Mesendoderm (in vitro differentiated cells): ENCODE results near the gene SLC45A1.

ENCODE experiments used
- DNase-seq: peaks from one replicate; pipeline ENCODE4 v3.0.0; 2013
- H2AK5ac ChIP-seq: 2 replicates; pipeline ENCODE4 v1.6.1; 2013; ENCODE audit warnings: low read length, inconsistent platforms
- H2BK120ac ChIP-seq: 2 replicates; pipeline ENCODE4 v1.6.1; 2013; ENCODE audit warnings: low read depth, mild to moderate bottlenecking, low read length, moderate library complexity, mixed read lengths
- H2BK15ac ChIP-seq: replicated peaks from 2 replicates; pipeline ENCODE4 v1.6.1; 2013; ENCODE audit warnings: low read depth, mild to moderate bottlenecking, moderate library complexity
- H2BK5ac ChIP-seq: 2 replicates; pipeline ENCODE4 v1.6.1; 2013; ENCODE audit warnings: low read length, inconsistent platforms
- H3K18ac ChIP-seq: 2 replicates; pipeline ENCODE4 v1.6.1; 2013; ENCODE audit warnings: mild to moderate bottlenecking, low read length, mixed read lengths
- H3K23ac ChIP-seq: one replicate; pipeline ENCODE4 v1.6.1; 2013; ENCODE audit warnings: low read length
- H3K27ac ChIP-seq: 2 replicates; pipeline ENCODE4 v1.5.1; 2013; ENCODE audit warnings: low read depth, mild to moderate bottlenecking, inconsistent platforms, low read length, moderate library complexity
- H3K27me3 ChIP-seq: 2 replicates; pipeline ENCODE4 v1.6.1; 2013; ENCODE audit warnings: low read length, control low read depth, mild to moderate bottlenecking, inconsistent platforms; ENCODE audit not compliant: insufficient read depth, poor library complexity
- H3K36me3 ChIP-seq: 2 replicates; pipeline ENCODE4 v1.6.1; 2013; ENCODE audit warnings: low read length, inconsistent platforms; ENCODE audit not compliant: control insufficient read depth, insufficient read depth
- H3K4ac ChIP-seq: one replicate; pipeline ENCODE4 v1.6.1; 2013; ENCODE audit warnings: low read depth, mild to moderate bottlenecking, low read length, moderate library complexity
- H3K4me1 ChIP-seq: 2 replicates; pipeline ENCODE4 v1.6.1; 2013; ENCODE audit warnings: low read depth, low read length, inconsistent platforms; ENCODE audit not compliant: control insufficient read depth
- H3K4me2 ChIP-seq: 2 replicates; pipeline ENCODE4 v1.6.1; 2013; ENCODE audit warnings: low read length
- H3K4me3 ChIP-seq: 2 replicates; pipeline ENCODE4 v1.5.1; 2013; ENCODE audit warnings: mild to moderate bottlenecking, low read length
- H3K56ac ChIP-seq: one replicate; pipeline ENCODE4 v1.6.1; 2013; ENCODE audit warnings: low read length
- H3K79me1 ChIP-seq: 2 replicates; pipeline ENCODE4 v1.6.1; 2013; ENCODE audit warnings: low read length, inconsistent platforms
- H3K79me2 ChIP-seq: 2 replicates; pipeline ENCODE4 v1.6.1; 2013; ENCODE audit warnings: mild to moderate bottlenecking, low read length; ENCODE audit not compliant: control insufficient read depth, insufficient read depth
- H3K9ac ChIP-seq: 2 replicates; pipeline ENCODE4 v1.6.1; 2013; ENCODE audit warnings: low read length, inconsistent platforms
- H4K5ac ChIP-seq: one replicate; pipeline ENCODE4 v1.6.1; 2013; ENCODE audit warnings: low read length
- H4K8ac ChIP-seq: one replicate; pipeline ENCODE4 v1.6.1; 2013; ENCODE audit warnings: low read depth, mild to moderate bottlenecking, control low read depth, low read length, moderate library complexity
- WGBS: extraction: QIAGEN DNeasy Blood & Tissue Kit; methylation state at CpG from one replicate; pipeline ENCODE4 v1.1.7; 2013; ENCODE audit warnings: low lambda C conversion rate, missing lambda C conversion rate; ENCODE audit not compliant: insufficient coverage; ENCODE audit errors: extremely low coverage; 5-methylcytosine and 5-hydroxymethylcytosine counted together

SLC45A1 gene

GRCh38 chr1:8302081-8302956, 15.6 kb upstream of the SLC45A1 start:
- H3K4ac ChIP-seq = no peak overlapping the region
- H3K27me3 ChIP-seq = no peaks in the 10 kb centered on the region
- H3K18ac ChIP-seq = no peak overlapping the region
- no peak overlapping the region for H3K27ac ChIP-seq
- no peak overlapping the region for H3K23ac ChIP-seq
- no peaks in the 10 kb centered on the region for H3K4me1 ChIP-seq
- H2BK5ac ChIP-seq = no peak overlapping the region
- no peak overlapping the region for H3K9ac ChIP-seq
- H2AK5ac ChIP-seq = no peak overlapping the region
- no peak overlapping the region for H3K56ac ChIP-seq
- no peak overlapping the region for H4K5ac ChIP-seq
- no peak for DNase-seq
- no peaks in the 10 kb centered on the region for H3K79me1 ChIP-seq
- H3K4me2 ChIP-seq = no peak overlapping the region
- no peak overlapping the region for H3K4me3 ChIP-seq
- no peaks in the 10 kb centered on the region for H3K79me2 ChIP-seq
- no peaks in the 10 kb centered on the region for H3K36me3 ChIP-seq
- H2BK120ac ChIP-seq = no peak overlapping the region
- no CpG with 5 or more reads among the region's 22 CpGs for WGBS
- H2BK15ac ChIP-seq = no peak overlapping the region
- H4K8ac ChIP-seq = no peak overlapping the region

DNA sequence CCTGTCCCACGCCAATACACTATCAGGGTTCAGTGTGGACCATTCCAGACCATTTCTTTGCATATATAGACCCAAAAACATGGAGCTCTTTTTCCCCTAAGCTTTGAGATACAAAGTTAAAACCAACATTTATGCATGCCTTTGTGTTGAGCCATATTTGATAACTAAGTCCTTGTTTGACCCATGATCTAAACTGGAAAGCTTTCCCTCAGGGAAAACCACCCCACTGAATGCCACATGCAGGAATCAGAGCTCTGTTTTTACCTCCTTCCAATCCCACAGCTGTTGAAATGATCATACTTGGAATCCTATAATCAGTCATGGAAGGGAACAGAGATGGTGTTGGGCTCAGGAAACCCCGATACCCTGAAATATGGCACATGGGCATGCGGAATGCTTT, 14.8 kb upstream of the SLC45A1 start:
- H2AK5ac ChIP-seq = no peak overlapping the region
- DNase-seq = no peak
- no peaks in the 10 kb centered on the region for H3K36me3 ChIP-seq
- no peak overlapping the region for H3K23ac ChIP-seq
- H3K9ac ChIP-seq = no peak overlapping the region
- H4K8ac ChIP-seq = no peak overlapping the region
- H3K27ac ChIP-seq = no peak overlapping the region
- no peaks in the 10 kb centered on the region for H3K4me1 ChIP-seq
- no peak overlapping the region for H2BK120ac ChIP-seq
- H3K4ac ChIP-seq = no peak overlapping the region
- no peak overlapping the region for H2BK15ac ChIP-seq
- H2BK5ac ChIP-seq = no peak overlapping the region
- no CpG with 5 or more reads among the region's 3 CpGs for WGBS
- H4K5ac ChIP-seq = no peak overlapping the region
- no peaks in the 10 kb centered on the region for H3K79me1 ChIP-seq
- H3K4me2 ChIP-seq = no peak overlapping the region
- no peak overlapping the region for H3K18ac ChIP-seq
- no peaks in the 10 kb centered on the region for H3K79me2 ChIP-seq
- no peaks in the 10 kb centered on the region for H3K27me3 ChIP-seq
- no peak overlapping the region for H3K4me3 ChIP-seq
- H3K56ac ChIP-seq = no peak overlapping the region

DNA sequence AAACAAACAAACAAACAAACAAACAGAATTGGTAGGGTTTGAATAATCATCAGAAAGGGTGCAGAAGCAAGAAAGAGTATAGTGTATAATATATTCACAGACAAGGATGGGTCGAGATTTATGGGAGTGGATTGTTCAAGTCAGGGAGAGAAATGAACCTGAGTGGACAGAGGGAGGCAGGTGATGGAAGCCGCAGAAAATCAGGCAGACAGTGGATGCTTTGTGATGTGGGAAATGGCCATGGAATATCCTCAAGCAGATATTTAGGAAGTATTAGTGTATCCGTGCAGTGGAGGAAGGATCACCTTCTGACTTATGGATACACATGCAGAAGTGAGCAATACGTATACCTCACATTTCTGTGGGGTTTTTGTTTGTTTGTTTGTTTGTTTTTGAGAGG, 14.0 kb upstream of the SLC45A1 start:
- DNase-seq = no peak
- H3K23ac ChIP-seq = no peak overlapping the region
- no peak overlapping the region for H2BK15ac ChIP-seq
- no peak overlapping the region for H3K4ac ChIP-seq
- no peaks in the 10 kb centered on the region for H3K27me3 ChIP-seq
- H3K4me1 ChIP-seq = no peaks in the 10 kb centered on the region
- no peaks in the 10 kb centered on the region for H3K36me3 ChIP-seq
- no peak overlapping the region for H4K8ac ChIP-seq
- no peaks in the 10 kb centered on the region for H3K79me1 ChIP-seq
- no peaks in the 10 kb centered on the region for H3K79me2 ChIP-seq
- no CpG with 5 or more reads among the region's 4 CpGs for WGBS
- H3K4me3 ChIP-seq = no peak overlapping the region
- no peak overlapping the region for H3K27ac ChIP-seq
- H3K56ac ChIP-seq = no peak overlapping the region
- H2AK5ac ChIP-seq = no peak overlapping the region
- no peak overlapping the region for H3K4me2 ChIP-seq
- no peak overlapping the region for H3K18ac ChIP-seq
- H2BK5ac ChIP-seq = no peak overlapping the region
- H4K5ac ChIP-seq = no peak overlapping the region
- no peak overlapping the region for H2BK120ac ChIP-seq
- H3K9ac ChIP-seq = no peak overlapping the region

GRCh38 chr1:8307628-8308027, 10.3 kb upstream of the SLC45A1 start:
- no peak overlapping the region for H3K56ac ChIP-seq
- no peaks in the 10 kb centered on the region for H3K4me1 ChIP-seq
- H3K27me3 ChIP-seq = no peaks in the 10 kb centered on the region
- H3K4me3 ChIP-seq = no peak overlapping the region
- no peak overlapping the region for H3K23ac ChIP-seq
- H3K4ac ChIP-seq = no peak overlapping the region
- H3K79me2 ChIP-seq = no peaks in the 10 kb centered on the region
- H2BK120ac ChIP-seq = no peak overlapping the region
- H3K27ac ChIP-seq = no peak overlapping the region
- no peaks in the 10 kb centered on the region for H3K79me1 ChIP-seq
- DNase-seq = no peak
- no peak overlapping the region for H2AK5ac ChIP-seq
- H2BK15ac ChIP-seq = no peak overlapping the region
- H2BK5ac ChIP-seq = no peak overlapping the region
- H3K9ac ChIP-seq = no peak overlapping the region
- no peaks in the 10 kb centered on the region for H3K36me3 ChIP-seq
- H3K4me2 ChIP-seq = no peak overlapping the region
- H4K5ac ChIP-seq = no peak overlapping the region
- no peak overlapping the region for H3K18ac ChIP-seq
- no peak overlapping the region for H4K8ac ChIP-seq
- no CpG with 5 or more reads among the region's 4 CpGs for WGBS

- no peaks in the 10 kb centered on the region for H3K36me3 ChIP-seq
- no peaks in the 10 kb centered on the region for H3K79me1 ChIP-seq
- no peak for DNase-seq
- H3K56ac ChIP-seq = no peak overlapping the region
- H2BK15ac ChIP-seq = no peak overlapping the region
- H2AK5ac ChIP-seq = no peak overlapping the region
- H3K4me2 ChIP-seq = no peak overlapping the region
- no peak overlapping the region for H2BK5ac ChIP-seq
- H3K18ac ChIP-seq = no peak overlapping the region
- H3K27me3 ChIP-seq = no peaks in the 10 kb centered on the region
- WGBS = no CpG with 5 or more reads among the region's 1 CpG
- no peak overlapping the region for H3K4me3 ChIP-seq
- no peak overlapping the region for H3K23ac ChIP-seq
- H3K27ac ChIP-seq = no peak overlapping the region
- H3K79me2 ChIP-seq = no peaks in the 10 kb centered on the region
- H3K9ac ChIP-seq = no peak overlapping the region
- H3K4me1 ChIP-seq = peaks cover 3% of the 10 kb centered on the region
- H2BK120ac ChIP-seq = no peak overlapping the region
- H4K8ac ChIP-seq = no peak overlapping the region
- no peak overlapping the region for H4K5ac ChIP-seq
- no peak overlapping the region for H3K4ac ChIP-seq
These were observed 6.7 kb upstream of the SLC45A1 start for GRCh38 chr1:8311068-8311718.
